Common myeloid progenitor, CD34-positive (primary cell): ENCODE measurements around the gene FBL.
"Not testable (repeated sequence)": the region's sequence is repeated elsewhere in the genome, so short reads cannot be mapped to it uniquely, and the experiment has no call there.

ENCODE experiments used
- CTCF ChIA-PET: fragments of 350-600 bp; sonication (Branson Sonifier 250); formaldehyde crosslinking; loops from one replicate; lab custom pipeline; 2021; ENCODE audit warnings: antibody characterized with exemption; lab: Charles Lee
- POLR2A ChIA-PET: fragments of 350-600 bp; sonication (Branson Sonifier 250); formaldehyde crosslinking; loops from one replicate; lab custom pipeline; 2021; ENCODE audit warnings: antibody characterized with exemption; lab: Charles Lee
- DNase-seq, 3 donors: peaks; one replicate each; pipeline versions ENCODE4 v3.0.0 to v3.0.0-alpha.2; 2013
- H3K27ac ChIP-seq, 2 experiments: 1 replicate in 1 of 2; 2 replicates in 1 of 2; pipeline ENCODE4 v1.7.0; 2013; ENCODE audit warnings: inconsistent platforms in 2 of 2, low read length in 2 of 2, mild to moderate bottlenecking in 2 of 2, low read depth in 1 of 2, moderate library complexity in 1 of 2; ENCODE audit not compliant: severe bottlenecking in 2 of 2, insufficient read depth in 1 of 2, poor library complexity in 1 of 2
- H3K27me3 ChIP-seq, 5 experiments: replicated peaks in 2 of 5; 1 replicate in 3 of 5; 2 replicates in 2 of 5; pipeline versions ENCODE4 v1.6.1 to v1.7.0; 2013; ENCODE audit warnings: low read length in 4 of 5, mild to moderate bottlenecking in 2 of 5, moderate library complexity in 2 of 5, inconsistent platforms in 1 of 5; ENCODE audit not compliant: insufficient read depth in 5 of 5, control insufficient read depth in 4 of 5
- H3K36me3 ChIP-seq, 4 experiments: 1 replicate in 2 of 4; 2 replicates in 2 of 4; pipeline versions ENCODE4 v1.6.1 to v1.7.0; 2013; ENCODE audit warnings: low read length in 3 of 4, control low read depth in 1 of 4, mild to moderate bottlenecking in 1 of 4; ENCODE audit not compliant: control insufficient read depth in 4 of 4, insufficient read depth in 4 of 4
- H3K4me1 ChIP-seq, 4 experiments: 1 replicate in 3 of 4; 2 replicates in 1 of 4; pipeline versions ENCODE4 v1.6.1 to v1.7.1; 2013; ENCODE audit warnings: low read length in 3 of 4, mild to moderate bottlenecking in 3 of 4, control low read depth in 1 of 4, inconsistent platforms in 1 of 4, moderate library complexity in 1 of 4; ENCODE audit not compliant: control insufficient read depth in 4 of 4, insufficient read depth in 4 of 4; ENCODE audit errors: control extremely low read depth in 1 of 4
- H3K4me3 ChIP-seq, 7 experiments: 1 replicate in 4 of 7; 2 replicates in 3 of 7; pipeline versions ENCODE4 v1.5.1 to v1.7.0; 2013; ENCODE audit warnings: mild to moderate bottlenecking in 7 of 7, low read length in 6 of 7, moderate library complexity in 6 of 7, inconsistent platforms in 2 of 7, low read depth in 2 of 7, control low read depth in 1 of 7; ENCODE audit not compliant: insufficient read depth in 4 of 7, control insufficient read depth in 1 of 7; ENCODE audit errors: extremely low read depth in 1 of 7
- H3K9me3 ChIP-seq, 5 experiments: 1 replicate in 4 of 5; 2 replicates in 1 of 5; pipeline versions ENCODE4 v1.6.1 to v1.7.1; 2013; ENCODE audit warnings: low read length in 4 of 5, mild to moderate bottlenecking in 2 of 5, inconsistent platforms in 1 of 5, low read depth in 1 of 5, moderate library complexity in 1 of 5; ENCODE audit not compliant: control insufficient read depth in 4 of 5, insufficient read depth in 2 of 5; ENCODE audit errors: control extremely low read depth in 1 of 5
- WGBS: methylation state at CpG from one replicate; pipeline ENCODE4 v1.1.5; 2013; ENCODE audit not compliant: insufficient coverage; 5-methylcytosine and 5-hydroxymethylcytosine counted together

Gene FBL

DNA sequence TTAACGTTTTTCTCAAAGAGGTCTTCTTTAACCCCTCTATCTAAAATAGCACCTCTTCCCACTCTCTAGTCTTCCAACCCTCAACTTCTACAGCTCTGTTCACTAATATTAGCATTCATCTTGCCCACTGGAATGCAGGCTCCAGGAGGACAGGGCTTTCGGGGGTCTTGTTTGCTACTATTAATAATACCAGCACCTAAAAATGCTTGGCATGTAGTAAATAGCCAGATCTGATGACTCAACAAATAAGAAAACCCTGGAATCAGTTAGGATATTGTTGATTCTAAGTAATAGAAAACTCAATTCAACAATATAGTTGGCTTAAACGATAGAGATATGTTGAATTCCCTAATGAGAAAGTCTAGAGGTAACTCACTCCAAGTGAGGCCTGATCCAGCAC is 26.4 kb downstream of the FBL start:
- H3K27me3 ChIP-seq, result no peaks in the 10 kb centered on the region
- peaks cover 0 to 12% (median 10%) of the 10 kb centered on the region in 4 experiments for H3K4me1 ChIP-seq
- WGBS, result 91% methylated on average over 1 of the region's 3 CpGs
- H3K36me3 ChIP-seq, result no peaks in the 10 kb centered on the region
- no peak overlapping the region for H3K27ac ChIP-seq
- H3K9me3 ChIP-seq, result peaks cover 0 to 2% (median 0%) of the 10 kb centered on the region in 5 experiments
- DNase-seq, result no peak
- ChIA-PET POLR2A (no interaction called here), CTCF (no interaction called here)
- no peak overlapping the region for H3K4me3 ChIP-seq

DNA sequence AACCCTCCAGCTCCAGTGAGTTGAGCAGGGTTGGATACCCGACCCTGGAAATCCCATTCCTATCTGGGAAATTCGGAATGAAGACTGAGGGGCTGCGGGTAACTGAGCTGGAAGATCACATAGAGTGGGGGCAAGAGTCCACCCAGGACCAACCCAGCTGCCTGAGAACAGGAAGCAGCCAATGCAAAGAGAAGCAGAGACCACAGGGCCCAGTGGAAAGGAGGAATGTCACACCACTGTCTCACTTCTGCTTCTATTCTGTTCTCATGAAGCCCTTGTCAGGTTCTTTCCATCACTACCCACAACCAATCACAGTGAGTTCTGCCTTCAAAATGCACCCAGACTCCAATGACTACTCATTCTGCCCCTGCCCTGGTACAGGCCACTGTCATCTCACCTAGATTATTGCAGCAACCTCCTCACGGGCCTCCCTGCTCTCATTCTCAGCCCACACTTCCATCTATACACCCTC is 27.5 kb downstream of the FBL start:
- Histone ChIP-seq H3K27me3 (no peaks in the 10 kb centered on the region), H3K4me1 (peaks cover 0 to 3% (median 3%) of the 10 kb centered on the region in 4 experiments), H3K36me3 (no peaks in the 10 kb centered on the region), H3K4me3 (no peak overlapping the region), H3K9me3 (peaks cover 0 to 2% (median 0%) of the 10 kb centered on the region in 5 experiments), H3K27ac (no peak overlapping the region)
- ChIA-PET POLR2A (interaction anchor here (1.3 kb wide), 1 partner anchor 152 kb away, joined by 3 read pairs; no protein-coding TSS in a partner anchor), CTCF (interaction anchor here (0.8 to 1.4 kb wide), 2 partner anchors 26 to 52 kb away, joined by 3 to 4 read pairs; no protein-coding TSS in a partner anchor)
- no peak for DNase-seq
- 81% methylated on average over 4 of the region's 4 CpGs for WGBS

DNA sequence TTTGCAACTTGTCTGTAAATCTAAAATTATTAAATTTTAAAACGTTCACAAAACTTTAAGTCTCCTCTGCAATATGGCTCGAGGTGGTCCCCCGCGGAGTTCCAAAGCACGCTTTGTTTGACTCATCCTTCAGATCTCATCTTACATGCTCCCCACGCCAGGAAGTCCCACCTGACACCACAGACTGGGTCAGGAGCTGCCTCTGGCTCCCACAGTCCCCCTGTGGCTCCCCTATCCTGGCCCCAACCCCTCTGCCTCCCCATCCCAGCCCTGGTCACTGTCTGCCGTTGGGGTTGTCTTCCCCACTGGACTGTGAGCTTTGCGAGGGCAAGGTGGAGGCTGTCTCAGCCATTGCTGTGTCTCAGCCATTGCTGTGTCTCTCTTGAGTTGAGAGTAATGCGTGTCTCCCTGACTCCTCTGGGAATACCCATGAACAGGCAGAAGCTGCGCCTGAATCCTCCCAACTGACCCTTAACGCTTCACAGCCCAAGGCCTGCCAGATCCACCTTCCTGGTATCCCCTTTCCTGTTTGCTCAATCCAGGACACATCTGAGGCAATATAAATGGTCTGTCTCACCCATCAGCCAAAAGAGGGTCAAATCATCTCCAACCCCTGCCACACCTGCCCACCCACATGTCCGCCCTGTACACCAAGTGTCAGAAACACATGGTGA is 28.2 kb downstream of the FBL start:
- CTCF ChIA-PET, result interaction anchor here (0.8 to 1.4 kb wide), 2 partner anchors 27 to 51 kb away, joined by 3 to 4 read pairs; no protein-coding TSS in a partner anchor
- Histone ChIP-seq H3K4me1 (no peaks in the 10 kb centered on the region), H3K27me3 (no peaks in the 10 kb centered on the region), H3K36me3 (no peaks in the 10 kb centered on the region), H3K4me3 (no peak overlapping the region), H3K9me3 (peaks cover 0 to 2% (median 0%) of the 10 kb centered on the region in 5 experiments), H3K27ac (no peak overlapping the region)
- DNase-seq, result no peak
- WGBS, result 97% methylated on average over 9 of the region's 12 CpGs
- POLR2A ChIA-PET, result interaction anchor here (1.3 kb wide), 1 partner anchor 152 kb away, joined by 3 read pairs; no protein-coding TSS in a partner anchor

DNA sequence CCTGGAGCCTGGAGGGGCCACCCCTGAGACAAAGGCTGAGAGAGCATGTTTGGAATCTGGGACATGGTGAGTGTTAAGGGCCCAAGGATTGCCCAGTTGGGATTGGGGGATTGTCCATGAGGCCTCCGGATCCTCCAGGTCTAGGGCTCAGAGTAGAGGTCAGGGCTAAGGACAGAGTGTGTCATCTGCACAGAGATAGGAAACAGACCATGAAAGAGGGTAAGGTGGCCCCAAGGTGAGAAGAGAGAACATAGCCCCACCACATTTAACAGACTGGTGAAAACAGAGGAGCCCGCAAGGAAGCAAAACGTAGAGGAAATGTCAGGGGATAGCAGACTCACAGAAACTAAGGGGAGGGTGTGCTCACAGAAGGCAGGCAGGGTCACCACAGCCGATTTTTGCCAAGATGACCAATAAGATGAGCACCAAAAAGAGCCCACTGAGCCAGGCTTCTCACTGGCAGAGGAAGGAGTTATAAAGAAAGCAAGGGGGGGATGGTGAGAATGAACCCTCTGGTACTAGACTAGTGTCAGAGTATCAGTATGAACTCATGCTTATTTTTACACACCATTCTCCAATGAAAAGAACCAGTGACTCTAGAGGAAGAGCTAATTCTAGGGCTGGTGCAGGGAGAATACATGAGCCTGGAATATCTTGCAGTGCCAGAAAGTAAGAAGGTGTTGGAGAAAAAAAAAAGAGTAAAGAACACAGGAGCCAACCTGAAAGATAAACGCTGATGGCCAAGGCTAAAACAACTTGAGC is 29.7 kb downstream of the FBL start:
- no peak for DNase-seq
- H3K36me3 ChIP-seq, result no peaks in the 10 kb centered on the region
- H3K27ac ChIP-seq, result no peak overlapping the region
- no peaks in the 10 kb centered on the region for H3K27me3 ChIP-seq
- WGBS, result 100% methylated on average over 2 of the region's 5 CpGs
- H3K4me1 ChIP-seq, result no peaks in the 10 kb centered on the region
- H3K9me3 ChIP-seq, result peaks cover 0 to 2% (median 0%) of the 10 kb centered on the region in 5 experiments
- ChIA-PET CTCF (interaction anchor here (0.6 kb wide), 1 partner anchor 284 kb away, joined by 3 read pairs; the partner anchor contains the start of gene EID2B), POLR2A (no interaction called here)
- no peak overlapping the region for H3K4me3 ChIP-seq

DNA sequence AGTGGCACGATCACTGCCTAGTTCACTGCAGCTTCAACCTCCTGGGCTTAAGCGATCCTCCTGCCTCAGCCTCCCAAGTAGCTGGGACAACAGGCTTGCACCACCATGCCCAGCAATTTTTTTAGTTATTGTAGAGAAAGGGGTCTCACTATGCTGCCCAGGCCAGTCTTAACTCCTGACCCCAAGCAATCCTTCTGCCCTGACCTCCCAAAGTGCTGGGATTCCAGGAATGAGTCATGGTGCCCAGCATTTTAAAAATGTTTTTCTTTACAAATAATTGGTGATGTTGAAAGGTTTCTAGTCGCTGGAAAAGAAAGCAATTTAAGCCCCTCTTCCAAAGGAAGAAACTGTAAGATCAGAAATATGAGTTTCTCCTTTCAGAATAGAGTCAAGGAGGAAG is 31.6 kb downstream of the FBL start:
- H3K27ac ChIP-seq, result no peak overlapping the region
- no peaks in the 10 kb centered on the region for H3K9me3 ChIP-seq
- ChIA-PET CTCF (interaction anchor here (3.0 kb wide), 1 partner anchor 28 kb away, joined by 9 read pairs; no protein-coding TSS in a partner anchor), POLR2A (no interaction called here)
- no peaks in the 10 kb centered on the region for H3K27me3 ChIP-seq
- H3K4me3 ChIP-seq, result no peak overlapping the region
- no peak for DNase-seq
- 100% methylated on average over 2 of the region's 3 CpGs for WGBS
- no peaks in the 10 kb centered on the region for H3K4me1 ChIP-seq
- H3K36me3 ChIP-seq, result no peaks in the 10 kb centered on the region

DNA sequence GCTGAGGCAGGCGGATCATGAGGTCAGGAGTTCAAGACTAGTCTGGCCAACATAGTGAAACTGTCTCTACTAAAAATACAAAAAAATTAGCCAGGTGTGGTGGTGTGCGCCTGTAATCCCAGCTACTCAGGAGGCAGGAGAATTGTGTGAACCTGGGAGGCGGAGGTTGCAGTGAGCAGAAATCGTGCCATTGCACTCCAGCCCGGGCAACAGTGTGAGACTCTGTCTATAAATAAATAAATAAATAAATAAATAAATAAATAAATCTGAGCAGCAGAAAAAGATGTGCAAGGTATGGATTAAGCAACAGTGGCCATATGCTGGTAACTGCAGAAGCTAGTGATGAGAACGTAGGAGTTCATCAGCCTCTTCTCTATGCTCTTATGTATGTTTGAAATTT is 32.1 kb downstream of the FBL start:
- CTCF ChIA-PET, result interaction anchor here (3.0 kb wide), 1 partner anchor 29 kb away, joined by 9 read pairs; no protein-coding TSS in a partner anchor
- H3K9me3 ChIP-seq, H3K27ac ChIP-seq, H3K36me3 ChIP-seq, H3K4me3 ChIP-seq, H3K27me3 ChIP-seq, H3K4me1 ChIP-seq, DNase-seq, POLR2A ChIA-PET: not testable (repeated sequence)
- 100% methylated on average over 1 of the region's 6 CpGs for WGBS
